Spinal cord (tissue), 10 donors: ENCODE data around the gene PSME1. TPM values are rescaled to one million over a fixed set of nuclear protein-coding genes. Genes with fewer than 3 reads are reported as not detected.
A peak's percentile ranks its signal among the peaks of the same experiment; 100 is the strongest.

Experiments
- DNase-seq, 6 donors: peaks; one replicate each; pipeline versions ENCODE4 v3.0.0 to v3.0.0-alpha.2; 2013 to 2015; ENCODE audit warnings: low spot score in 6 of 6, low read depth in 4 of 6
- H3K27ac ChIP-seq: one replicate; pipeline ENCODE4 v1.5.1; 2013; ENCODE audit warnings: low read depth, low read length, control low read depth
- H3K27me3 ChIP-seq: one replicate; pipeline ENCODE4 v1.6.1; 2013; ENCODE audit warnings: low read length; ENCODE audit not compliant: control insufficient read depth, insufficient read depth
- H3K36me3 ChIP-seq: one replicate; pipeline ENCODE4 v1.6.1; 2013; ENCODE audit warnings: low read length; ENCODE audit not compliant: control insufficient read depth, insufficient read depth
- H3K4me1 ChIP-seq: one replicate; pipeline ENCODE4 v1.6.1; 2013; ENCODE audit warnings: low read length; ENCODE audit not compliant: control insufficient read depth, insufficient read depth
- H3K4me3 ChIP-seq: one replicate; pipeline ENCODE4 v1.5.1; 2013; ENCODE audit warnings: low read depth, low read length, control low read depth
- H3K9me3 ChIP-seq: one replicate; pipeline ENCODE4 v1.6.1; 2013; ENCODE audit warnings: low read length; ENCODE audit not compliant: control insufficient read depth, insufficient read depth
- WGBS: methylation state at CpG from one replicate; pipeline ENCODE4 v1.1.5; 2013; ENCODE audit warnings: missing lambda C conversion rate; ENCODE audit not compliant: insufficient coverage; 5-methylcytosine and 5-hydroxymethylcytosine counted together
- polyA plus RNA-seq, 2 donors: library from polyadenylated mRNA; unstranded; fragments of 120-200 nt; gene quantifications; one replicate each; pipeline ENCODE4 v1.2.1, GENCODE V29; 2013; ENCODE audit not compliant: insufficient read length in 2 of 2
- total RNA-seq, 2 donors: library from RNA; depleted of rRNA in 1 of 2; stranded (reverse); fragments of 120-200 nt in 1 of 2; fragments of >200 nt in 1 of 2; gene quantifications; one replicate each; pipeline versions ENCODE4 v1.2.3 to v1.2.4, GENCODE V29; 2013 to 2014
- donor health status: healthy.

The PSME1 gene
- total and polyA plus RNA-seq, 4 donors = 49.0 to 134 (median 99.8) TPM

- Histone ChIP-seq H3K36me3 (peaks cover 10% of the 10 kb centered on the region), H3K9me3 (no peaks in the 10 kb centered on the region), H3K4me1 (peaks cover 36% of the 10 kb centered on the region), H3K4me3 (peak overlapping the region; percentile 65), H3K27me3 (no peaks in the 10 kb centered on the region), H3K27ac (peak overlapping the region; percentile 42)
- no peak for DNase-seq
- 15% methylated on average over 14 of the region's 14 CpGs for WGBS
Measured at GRCh38 chr14:24094841-24095270, 41.1 kb upstream of the PSME1 start.

- WGBS = 69% methylated on average over 9 of the region's 12 CpGs
- no peak for DNase-seq
- Histone ChIP-seq H3K4me1 (peaks cover 32% of the 10 kb centered on the region), H3K27ac (peak overlapping the region; percentile 42), H3K27me3 (no peaks in the 10 kb centered on the region), H3K9me3 (no peaks in the 10 kb centered on the region), H3K4me3 (peak overlapping the region; percentile 65), H3K36me3 (peaks cover 10% of the 10 kb centered on the region)
Measured at GRCh38 chr14:24095271-24096068, 40.5 kb upstream of the PSME1 start.

GRCh38 chr14:24096545-24097181 is 39.3 kb upstream of the PSME1 start:
- WGBS = 94% methylated on average over 7 of the region's 8 CpGs

GRCh38 chr14:24098229-24098926 is 37.6 kb upstream of the PSME1 start:
- no peak for DNase-seq
- Histone ChIP-seq H3K4me3 (no peak overlapping the region), H3K27ac (no peak overlapping the region), H3K9me3 (no peaks in the 10 kb centered on the region), H3K36me3 (peaks cover 10% of the 10 kb centered on the region), H3K4me1 (peaks cover 29% of the 10 kb centered on the region), H3K27me3 (no peaks in the 10 kb centered on the region)
- WGBS = 93% methylated on average over 16 of the region's 16 CpGs

More at GRCh38 chr14:24096545-24097181, 39.3 kb upstream of the PSME1 start:
- no peak for DNase-seq
- H3K36me3 ChIP-seq = peaks cover 10% of the 10 kb centered on the region
- H3K27ac ChIP-seq = no peak overlapping the region
- H3K27me3 ChIP-seq = no peaks in the 10 kb centered on the region
- no peak overlapping the region for H3K4me3 ChIP-seq
- no peaks in the 10 kb centered on the region for H3K9me3 ChIP-seq
- peaks cover 31% of the 10 kb centered on the region for H3K4me1 ChIP-seq

- no peak for DNase-seq
- Histone ChIP-seq H3K4me3 (no peak overlapping the region), H3K36me3 (peaks cover 13% of the 10 kb centered on the region), H3K27me3 (no peaks in the 10 kb centered on the region), H3K9me3 (no peaks in the 10 kb centered on the region), H3K27ac (no peak overlapping the region), H3K4me1 (peaks cover 21% of the 10 kb centered on the region)
- 65% methylated on average over 15 of the region's 17 CpGs for WGBS
Measured at GRCh38 chr14:24098927-24099813, 36.8 kb upstream of the PSME1 start.

- WGBS = 95% methylated on average over 3 of the region's 4 CpGs
Measured at GRCh38 chr14:24100197-24100981, 35.6 kb upstream of the PSME1 start.

GRCh38 chr14:24100982-24101494 is 35.0 kb upstream of the PSME1 start:
- H3K36me3 ChIP-seq = peaks cover 13% of the 10 kb centered on the region
- no peaks in the 10 kb centered on the region for H3K27me3 ChIP-seq
- H3K4me3 ChIP-seq = no peak overlapping the region
- H3K9me3 ChIP-seq = no peaks in the 10 kb centered on the region
- no peak overlapping the region for H3K27ac ChIP-seq
- peaks cover 4% of the 10 kb centered on the region for H3K4me1 ChIP-seq
- no peak for DNase-seq
- WGBS = 90% methylated on average over 2 of the region's 3 CpGs

More at GRCh38 chr14:24100197-24100981, 35.6 kb upstream of the PSME1 start:
- Histone ChIP-seq H3K4me3 (no peak overlapping the region), H3K4me1 (peaks cover 9% of the 10 kb centered on the region), H3K27me3 (no peaks in the 10 kb centered on the region), H3K27ac (no peak overlapping the region), H3K9me3 (no peaks in the 10 kb centered on the region), H3K36me3 (peaks cover 13% of the 10 kb centered on the region)
- DNase-seq = no peak

- no peak for DNase-seq
- H3K27ac ChIP-seq = no peak overlapping the region
- WGBS = 88% methylated on average over 6 of the region's 7 CpGs
- H3K36me3 ChIP-seq = peaks cover 13% of the 10 kb centered on the region
- no peaks in the 10 kb centered on the region for H3K27me3 ChIP-seq
- peaks cover 4% of the 10 kb centered on the region for H3K4me1 ChIP-seq
- no peaks in the 10 kb centered on the region for H3K9me3 ChIP-seq
- H3K4me3 ChIP-seq = no peak overlapping the region
Measured at GRCh38 chr14:24102357-24103048, 33.5 kb upstream of the PSME1 start.
